HG03521 (cell line): ENCODE measurements around the gene PCDHGB2.
"Not testable (repeated sequence)": the region's sequence is repeated elsewhere in the genome, so short reads cannot be mapped to it uniquely, and the experiment has no call there.

Experiments
- ATAC-seq: cut with Tn5 transposase; IDR thresholded peaks from one replicate; pipeline ENCODE4 v1.9.1; 2021; ENCODE audit warnings: mild to moderate bottlenecking, moderate library complexity; ENCODE audit not compliant: unreplicated experiment

PCDHGB2 gene

GRCh38 chr5:141359790-141360426 is at the start of gene PCDHGB2:
Gene PCDHGB2 (plus strand): TSS chr5:141359994. CDS start chr5:141360136, 142 bp downstream.
- ATAC-seq: no peak

- no peak for ATAC-seq
These were observed 46.1 kb upstream of the PCDHGB2 start for GRCh38 chr5:141313711-141314110.

GRCh38 chr5:141316963-141317362 is 42.8 kb upstream of the PCDHGB2 start:
- not testable (repeated sequence) for ATAC-seq

DNA sequence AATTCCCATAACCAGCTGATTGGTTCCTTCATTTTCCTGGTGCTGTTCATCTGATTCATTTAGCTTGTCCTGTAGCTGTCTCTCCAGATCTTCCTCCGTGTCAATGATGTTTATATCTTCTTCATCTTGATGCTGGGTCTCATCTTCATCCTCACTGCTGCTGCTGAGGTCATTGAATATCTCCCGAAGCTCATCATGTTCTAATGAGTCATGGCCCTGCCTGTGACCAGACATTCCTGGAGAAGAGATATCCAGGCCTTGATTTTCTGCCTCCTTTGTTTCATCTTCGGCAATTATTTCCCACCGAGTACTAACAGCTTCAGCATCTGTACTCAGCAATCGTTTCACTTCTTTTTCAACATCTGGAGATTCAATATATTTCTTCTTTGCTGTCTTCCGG is 40.6 kb upstream of the PCDHGB2 start:
- ATAC-seq: no peak

GRCh38 chr5:141319699-141320098 is 40.1 kb upstream of the PCDHGB2 start:
- ATAC-seq: no peak

- ATAC-seq: peak; percentile 88
These were observed 39.3 kb upstream of the PCDHGB2 start, which contains the start of gene TAF7 for GRCh38 chr5:141320225-141321169. Gene TAF7 (minus strand): TSS chr5:141320784. CDS start chr5:141320044, 740 bp downstream.

GRCh38 chr5:141322261-141322660 is 37.5 kb upstream of the PCDHGB2 start:
- no peak for ATAC-seq

DNA sequence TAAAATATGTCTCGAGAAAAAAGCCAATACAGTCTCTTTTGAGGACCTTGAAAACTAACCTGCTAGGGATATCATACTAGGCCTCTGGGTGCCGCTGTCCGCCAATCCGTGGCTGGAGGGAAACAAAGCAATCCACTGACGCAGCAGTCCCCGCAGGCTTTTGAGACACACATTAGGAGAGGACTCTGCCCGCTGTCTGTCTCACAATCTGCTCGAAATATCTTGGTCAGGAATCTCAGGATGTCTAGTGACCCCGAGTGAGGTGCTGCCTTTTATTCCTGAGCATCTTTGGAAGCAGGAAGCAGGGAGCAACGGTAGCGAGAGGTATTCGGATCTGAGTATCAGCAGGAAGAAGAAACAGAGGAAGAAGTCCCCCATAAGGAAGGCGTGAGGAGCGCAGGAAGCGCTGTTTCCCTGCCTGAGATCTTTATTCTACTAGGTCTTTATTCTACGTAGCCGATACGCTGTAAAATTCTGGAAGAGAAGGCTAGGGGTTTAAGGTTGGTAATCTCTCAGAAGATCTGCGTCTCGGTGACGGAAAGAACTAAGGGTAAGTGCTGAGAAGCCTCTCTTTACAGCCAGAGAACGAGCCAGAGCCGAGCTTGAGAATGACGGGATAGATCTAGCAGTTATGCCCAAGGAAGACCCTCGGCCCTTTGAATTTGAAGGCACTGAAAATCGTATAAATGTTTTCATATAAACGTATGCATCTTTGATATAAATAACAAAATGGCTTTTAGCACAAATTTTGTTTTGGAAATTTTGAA is 33.5 kb upstream of the PCDHGB2 start:
- ATAC-seq: peak; percentile 84

DNA sequence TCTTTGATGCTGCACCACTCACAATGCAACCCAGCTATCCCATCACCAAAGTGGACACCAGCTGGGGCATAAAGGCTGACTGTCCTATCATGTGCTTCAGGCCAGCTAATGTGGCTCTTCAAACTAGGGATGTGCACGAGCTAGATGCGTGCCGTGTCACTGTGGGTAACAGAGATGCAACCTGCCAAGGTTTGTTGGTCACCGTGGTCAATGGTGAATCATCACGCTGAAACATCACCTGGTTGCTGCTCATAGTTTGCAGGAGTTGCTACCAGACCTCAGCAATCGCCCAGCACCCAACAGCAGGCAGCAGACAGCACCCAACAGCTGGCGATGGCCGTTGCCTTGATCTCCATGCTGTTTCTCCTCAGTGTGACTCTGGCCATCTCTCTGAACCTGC is 31.6 kb upstream of the PCDHGB2 start:
- ATAC-seq: no peak

DNA sequence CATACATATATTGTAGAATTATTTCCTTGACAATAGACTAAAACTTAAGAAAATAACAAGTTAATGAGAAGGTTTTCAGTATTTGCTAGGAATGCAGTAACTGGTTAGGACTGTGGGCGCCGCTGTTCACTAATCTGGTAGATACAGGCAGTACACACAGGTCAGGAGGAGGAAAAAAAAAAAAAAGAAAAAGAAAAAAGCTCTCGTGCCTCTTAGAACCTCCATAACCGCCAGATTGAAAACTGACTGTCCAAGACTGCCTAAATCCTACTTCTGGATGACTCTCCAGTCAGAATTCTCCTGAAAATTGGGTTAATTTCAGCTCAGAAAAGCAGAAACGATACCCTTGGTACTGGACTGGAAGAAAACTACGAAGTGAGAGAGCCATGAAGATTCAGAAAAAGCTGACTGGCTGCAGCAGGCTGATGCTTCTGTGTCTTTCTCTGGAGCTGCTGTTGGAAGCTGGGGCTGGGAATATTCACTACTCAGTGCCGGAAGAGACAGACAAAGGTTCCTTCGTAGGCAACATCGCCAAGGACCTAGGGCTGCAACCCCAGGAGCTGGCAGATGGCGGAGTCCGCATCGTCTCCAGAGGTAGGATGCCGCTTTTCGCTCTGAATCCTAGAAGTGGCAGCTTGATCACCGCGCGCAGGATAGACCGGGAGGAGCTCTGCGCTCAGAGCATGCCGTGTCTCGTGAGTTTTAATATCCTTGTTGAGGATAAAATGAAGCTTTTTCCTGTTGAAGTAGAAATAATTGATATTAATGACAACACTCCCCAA is 29.3 kb upstream of the PCDHGB2 start, which contains the start of gene PCDHGA1:
Gene PCDHGA1, plus strand, starts transcription at position 216 of the 782 bp plus-strand sequence.
- no peak for ATAC-seq

- ATAC-seq: not testable (repeated sequence)
These were observed 27.2 kb upstream of the PCDHGB2 start for GRCh38 chr5:141332571-141332970.

GRCh38 chr5:141338538-141339306 is 21.1 kb upstream of the PCDHGB2 start, which contains the start of gene PCDHGA2:
Gene PCDHGA2 (plus strand): TSS chr5:141338760.
- ATAC-seq: no peak

- not testable (repeated sequence) for ATAC-seq
These were observed 18.9 kb upstream of the PCDHGB2 start for GRCh38 chr5:141340781-141341354.

DNA sequence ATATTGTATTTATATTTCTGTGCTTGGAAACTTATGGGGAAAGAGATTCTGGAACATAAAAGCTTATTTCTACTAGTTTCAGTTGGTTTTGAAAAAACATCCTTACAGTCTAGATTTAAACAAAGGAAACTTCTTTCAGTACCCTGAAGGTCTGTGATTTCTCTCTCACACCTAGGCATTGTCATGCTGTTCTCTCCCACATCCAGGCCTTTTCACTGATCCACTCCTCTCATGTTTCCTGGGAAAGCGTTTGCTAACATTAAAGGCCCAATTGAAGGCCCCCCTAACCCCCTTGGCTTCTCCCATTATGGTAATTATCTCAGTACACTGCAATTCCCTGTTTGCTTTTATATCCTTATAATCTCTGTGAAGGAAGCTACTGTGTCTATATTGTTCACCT is 17.0 kb upstream of the PCDHGB2 start:
- no peak for ATAC-seq

- no peak for ATAC-seq
These were observed 16.4 kb upstream of the PCDHGB2 start, which contains the start of gene PCDHGA3 for GRCh38 chr5:141343242-141343952. Gene PCDHGA3 (plus strand): TSS chr5:141343829. CDS start chr5:141344034, 205 bp downstream.

DNA sequence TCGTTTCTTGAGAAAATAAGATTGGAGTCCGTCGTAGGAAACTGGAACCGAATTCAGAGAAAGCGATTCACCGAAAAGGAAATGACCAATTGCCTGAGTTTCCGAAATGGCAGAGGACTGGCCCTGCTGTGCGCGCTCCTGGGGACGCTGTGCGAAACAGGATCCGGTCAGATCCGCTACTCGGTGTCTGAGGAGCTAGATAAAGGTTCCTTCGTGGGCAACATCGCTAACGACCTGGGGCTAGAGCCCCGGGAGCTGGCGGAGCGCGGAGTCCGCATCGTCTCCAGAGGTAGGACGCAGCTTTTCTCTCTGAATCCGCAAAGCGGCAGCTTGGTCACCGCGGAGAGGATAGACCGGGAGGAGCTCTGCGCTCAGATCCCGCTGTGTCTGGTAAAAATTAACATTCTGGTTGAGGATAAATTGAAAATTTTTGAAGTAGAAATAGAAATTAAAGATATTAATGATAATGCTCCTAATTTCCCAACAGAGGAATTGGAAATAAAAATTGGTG is 15.8 kb upstream of the PCDHGB2 start:
- no peak for ATAC-seq

- no peak for ATAC-seq
These were observed 14.5 kb upstream of the PCDHGB2 start for GRCh38 chr5:141345327-141345726.

- not testable (repeated sequence) for ATAC-seq
These were observed 13.8 kb upstream of the PCDHGB2 start for GRCh38 chr5:141346017-141346416.
